ENCODE measurements around the gene ADCY9.
"Not testable (repeated sequence)": the region's sequence is repeated elsewhere in the genome, so short reads cannot be mapped to it uniquely, and the experiment has no call there.

The ADCY9 gene

DNA sequence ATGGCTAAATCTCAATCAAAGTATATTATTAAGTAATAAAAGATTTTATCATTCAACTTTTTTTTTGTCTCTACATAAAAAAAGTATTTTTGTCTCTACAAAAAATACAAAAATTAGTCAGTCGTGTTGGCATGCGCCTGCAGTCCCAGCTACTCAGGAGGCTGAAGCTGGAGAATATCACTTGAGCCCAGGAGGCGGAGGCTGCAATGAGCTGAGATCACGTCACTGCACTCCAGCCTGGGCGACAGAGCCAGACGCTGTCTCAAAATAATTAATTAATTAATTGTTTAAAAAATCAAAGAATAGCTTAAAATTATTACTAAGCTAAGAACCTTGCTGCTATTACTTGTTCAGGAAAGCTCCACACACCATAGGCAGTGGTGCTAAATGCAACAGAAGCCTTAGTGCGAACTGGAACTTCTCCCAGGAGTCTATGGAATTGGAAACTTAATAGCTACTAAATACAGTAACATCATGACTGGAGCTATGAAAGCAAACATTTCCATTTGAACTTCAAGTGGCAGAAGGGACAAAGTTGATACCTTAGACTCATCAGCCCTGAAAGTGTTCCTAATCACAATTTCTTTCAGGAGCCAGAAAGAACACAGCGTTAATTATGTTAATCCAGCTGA lies 22.6 kb downstream of the ADCY9 start:
- no peak for DNase-seq (ENCODE audit: low read depth)

DNA sequence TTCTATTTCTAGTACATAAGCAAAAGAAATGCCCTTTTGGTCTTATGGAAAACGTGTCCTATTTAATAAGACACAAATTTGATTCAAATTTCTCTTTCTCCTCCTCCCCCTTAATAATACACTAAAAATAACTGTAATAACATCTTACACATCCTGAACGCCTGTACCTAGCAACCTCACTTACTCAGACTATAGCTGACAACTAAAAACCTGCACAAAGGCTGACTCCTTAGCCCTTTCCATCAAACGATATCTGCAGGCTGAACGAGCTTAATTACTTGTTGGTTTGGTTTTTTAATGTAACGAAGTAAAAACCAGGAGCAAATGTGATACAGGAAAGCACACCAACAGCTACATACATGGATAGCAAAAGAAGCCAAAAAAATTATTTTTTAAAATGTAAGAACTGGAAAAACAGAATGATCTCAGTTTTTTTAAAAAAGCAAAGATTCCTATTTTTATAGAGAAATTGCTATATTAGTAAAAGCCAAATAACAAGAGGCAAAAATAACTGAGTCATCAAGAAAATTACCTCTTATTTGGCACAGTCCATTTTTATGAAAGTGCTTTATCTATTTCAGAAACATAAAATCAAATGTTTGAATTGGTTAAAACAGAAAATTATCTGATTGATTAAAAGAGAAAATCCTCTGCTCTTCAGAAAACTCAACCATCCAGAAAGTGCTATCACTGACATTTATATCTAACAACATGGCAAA lies 23.5 kb downstream of the ADCY9 start:
- no peak for DNase-seq (ENCODE audit: low read depth)

- no peak for DNase-seq (ENCODE audit: low read depth)
These were observed 24.8 kb downstream of the ADCY9 start for GRCh38 chr16:4091240-4092012.

- DNase-seq (ENCODE audit: low read depth), result no peak
These were observed 25.8 kb downstream of the ADCY9 start for GRCh38 chr16:4090351-4090851.

GRCh38 chr16:4089811-4090301 lies 26.4 kb downstream of the ADCY9 start:
- no peak for DNase-seq (ENCODE audit: low read depth)

DNA sequence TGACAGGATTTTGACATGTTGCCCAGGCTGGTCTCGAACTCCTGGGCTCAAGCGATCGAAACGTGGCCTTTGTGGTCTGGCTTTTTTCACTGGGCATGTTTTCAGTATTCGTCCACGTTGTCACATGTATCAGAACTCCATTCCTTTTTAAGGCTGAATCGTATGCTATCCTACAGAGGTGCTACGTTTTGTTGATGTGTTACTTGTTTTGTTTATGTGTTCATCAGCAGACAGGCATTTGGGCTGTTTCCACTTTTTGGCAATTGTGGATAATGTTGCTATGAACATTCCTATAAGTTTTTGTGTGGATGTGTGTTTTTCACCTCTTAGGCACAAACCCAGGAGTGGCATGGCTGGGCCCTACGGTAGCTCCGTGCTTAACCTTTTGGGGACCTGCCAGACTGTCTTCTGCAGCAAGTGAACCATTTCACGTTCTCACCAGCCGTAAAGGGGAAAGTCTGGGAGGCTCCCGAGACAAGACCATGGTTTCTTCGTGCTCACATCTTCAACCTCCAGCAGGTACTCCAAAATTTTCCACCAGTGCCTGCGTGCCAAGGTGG lies 26.9 kb downstream of the ADCY9 start:
- DNase-seq (ENCODE audit: low read depth), result no peak

GRCh38 chr16:4087990-4088577 lies 28.2 kb downstream of the ADCY9 start:
- DNase-seq (ENCODE audit: low read depth), result no peak

DNA sequence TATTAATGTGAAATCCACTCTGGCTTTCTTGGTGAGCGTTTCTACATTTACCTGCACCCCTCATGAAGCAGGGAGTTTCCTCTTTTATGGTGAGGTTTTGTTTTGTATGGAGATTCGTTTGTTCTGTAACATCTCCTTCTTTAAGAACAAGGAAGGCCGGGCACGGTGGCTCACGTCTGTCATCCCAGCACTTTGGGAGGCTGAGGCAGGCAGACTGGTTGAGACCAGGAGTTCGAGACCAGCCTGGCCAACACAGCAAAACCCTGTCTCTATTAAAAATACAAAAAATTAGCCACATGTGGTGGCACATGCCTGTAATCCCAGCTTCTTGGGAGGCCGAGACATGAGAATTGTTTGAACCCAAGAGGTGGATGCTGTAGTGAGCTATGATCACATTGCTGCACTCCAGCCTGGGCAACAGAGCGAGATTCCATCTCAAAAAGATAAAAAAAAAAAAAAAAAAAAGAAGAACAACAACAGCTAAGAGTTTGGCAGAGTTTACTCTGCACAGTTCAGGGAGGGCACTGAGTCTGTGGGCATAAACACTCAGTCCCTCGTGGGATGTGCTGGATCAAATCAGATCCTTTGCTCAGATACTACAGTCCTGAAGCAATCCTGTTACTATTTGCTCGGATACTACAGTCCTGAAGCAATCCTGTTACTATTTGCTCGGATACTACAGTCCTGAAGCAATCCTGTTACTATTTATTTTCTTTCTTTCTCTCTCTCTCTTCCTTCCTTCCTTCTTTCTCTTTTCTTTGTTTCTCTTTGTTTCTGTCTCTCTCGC lies 28.9 kb downstream of the ADCY9 start:
- DNase-seq (ENCODE audit: low read depth), result no peak

GRCh38 chr16:4086153-4086552 lies 30.1 kb downstream of the ADCY9 start:
- DNase-seq (ENCODE audit: low read depth), result no peak

DNA sequence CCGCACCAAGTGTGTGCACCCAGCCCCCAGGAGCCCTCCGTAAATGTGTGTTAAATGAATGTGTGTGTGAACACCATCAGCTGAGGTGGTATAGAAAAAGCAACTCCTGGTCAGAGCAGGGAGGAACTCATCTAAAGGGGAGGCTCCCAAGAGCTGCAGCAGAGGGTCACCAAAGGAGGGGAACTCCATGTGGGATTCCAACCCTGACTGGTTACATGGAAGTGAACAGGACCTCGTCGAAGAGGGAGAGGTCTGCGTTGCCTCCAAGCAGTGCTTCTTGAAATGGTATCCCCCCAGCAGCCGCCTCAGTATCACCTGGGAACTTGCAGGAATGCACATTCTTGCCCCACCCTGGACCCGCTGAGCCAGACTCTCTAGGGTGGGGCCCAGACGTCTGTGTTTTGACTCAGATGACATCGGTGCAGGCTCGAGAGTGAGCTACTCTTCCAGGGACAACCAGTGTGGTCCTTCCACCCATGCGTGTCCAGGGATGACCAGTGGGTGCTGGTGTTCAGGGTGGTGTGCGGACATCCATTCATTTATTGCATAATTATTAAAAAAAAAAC lies 30.8 kb downstream of the ADCY9 start:
- no peak for DNase-seq (ENCODE audit: low read depth)

- DNase-seq (ENCODE audit: low read depth), result no peak
These were observed 32.8 kb downstream of the ADCY9 start for GRCh38 chr16:4083347-4083870.

DNA sequence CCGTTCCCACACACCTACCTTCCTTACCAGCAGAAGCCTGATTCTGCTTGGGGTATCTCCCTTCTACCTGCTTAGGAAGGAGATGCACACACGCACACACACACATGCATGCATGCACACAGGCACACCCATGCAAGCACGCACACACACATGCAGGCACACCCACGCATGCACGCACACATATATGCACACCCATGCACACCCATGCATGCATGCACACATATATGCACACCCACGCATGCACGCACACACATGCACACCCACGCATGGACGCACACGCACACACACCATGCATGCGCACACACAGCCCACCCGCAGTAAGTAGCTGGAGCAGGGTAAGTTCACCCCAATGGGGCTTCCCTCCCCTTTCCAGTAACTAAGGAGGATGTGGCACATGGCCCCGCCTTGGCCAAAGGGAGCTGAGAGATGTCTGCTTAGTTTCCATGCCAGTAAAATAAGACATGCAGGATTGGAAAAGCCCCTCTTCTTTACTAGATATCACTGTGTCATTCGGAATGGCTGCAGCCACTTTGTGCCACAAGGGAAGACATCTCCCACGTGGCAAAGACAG lies 33.7 kb downstream of the ADCY9 start:
- no peak for DNase-seq (ENCODE audit: low read depth)

GRCh38 chr16:4081521-4082021 lies 34.7 kb downstream of the ADCY9 start:
- no peak for DNase-seq (ENCODE audit: low read depth)

GRCh38 chr16:4081047-4081446 lies 35.2 kb downstream of the ADCY9 start:
- no peak for DNase-seq (ENCODE audit: low read depth)

- DNase-seq (ENCODE audit: low read depth), result no peak
These were observed 39.0 kb downstream of the ADCY9 start for GRCh38 chr16:4077174-4077649.

- no peak for DNase-seq (ENCODE audit: low read depth)
These were observed 40.7 kb downstream of the ADCY9 start for GRCh38 chr16:4075534-4075933.

GRCh38 chr16:4073150-4073549 lies 43.1 kb downstream of the ADCY9 start:
- not testable (repeated sequence) for DNase-seq (ENCODE audit: low read depth)

DNA sequence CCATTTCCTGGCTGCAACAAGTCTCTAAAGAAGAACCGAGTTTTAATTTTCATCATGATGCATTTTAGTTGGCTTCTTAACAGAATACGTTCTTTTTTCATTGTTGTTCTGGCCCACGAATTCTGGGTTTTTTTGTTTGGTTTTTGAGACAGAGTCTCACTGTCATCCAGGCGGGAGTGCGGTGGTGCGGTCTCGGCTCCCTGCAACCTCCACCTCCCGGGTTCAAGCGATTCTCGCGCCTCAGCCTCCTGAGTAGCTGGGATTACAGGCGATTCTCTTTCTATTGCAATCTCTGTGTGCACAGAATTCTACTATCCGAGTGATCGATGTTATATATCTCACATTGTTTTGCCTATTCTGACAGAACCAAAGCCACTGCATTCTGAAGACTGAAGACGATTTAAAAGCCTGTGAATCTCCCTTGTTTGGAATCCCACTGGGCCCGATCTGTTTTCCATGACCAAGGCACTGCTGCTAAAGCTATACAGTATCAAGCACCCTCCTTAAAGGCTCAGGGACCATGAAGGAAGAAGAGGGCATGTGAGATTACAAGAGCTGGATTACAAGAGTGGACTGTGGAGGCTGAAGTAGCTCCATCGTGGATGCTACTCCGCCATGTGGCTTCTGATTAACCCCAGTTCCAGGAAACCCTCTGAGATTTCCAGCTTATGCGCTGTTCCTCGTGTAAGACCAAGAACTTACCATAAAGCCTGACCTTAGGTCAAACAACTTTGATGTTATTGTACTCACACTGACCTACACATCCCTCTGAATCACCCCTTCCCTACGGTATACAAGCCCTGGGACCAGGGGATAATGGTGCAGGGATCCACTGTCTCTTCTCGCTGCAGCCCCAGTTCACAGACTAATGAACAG lies 44.3 kb downstream of the ADCY9 start:
- no peak for DNase-seq (ENCODE audit: low read depth)

DNA sequence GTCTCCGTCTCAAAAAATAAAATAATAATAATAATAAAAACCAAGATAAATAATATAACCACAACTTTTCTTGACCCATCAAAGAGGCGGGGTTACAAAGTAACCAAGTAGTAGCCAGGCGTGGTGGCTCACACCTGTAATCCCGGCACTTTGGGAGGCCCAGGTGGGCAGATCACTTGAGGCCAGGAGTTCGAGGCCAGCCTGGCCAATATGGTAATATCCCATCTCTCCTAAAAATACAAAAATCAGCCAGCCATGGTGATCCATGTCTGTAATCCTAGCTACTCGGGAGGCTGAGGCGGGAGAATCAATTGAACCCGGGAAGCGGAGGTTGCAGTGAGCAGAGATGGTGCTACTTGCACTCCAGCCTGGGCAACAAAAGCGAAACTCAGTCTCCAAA lies 45.3 kb downstream of the ADCY9 start:
- DNase-seq (ENCODE audit: low read depth), result no peak

Data from fibroblast of the conjunctiva (primary cell).